K562 (cell line): ENCODE results near the gene PSMD1. TPM values are rescaled to one million over a fixed set of nuclear protein-coding genes. Genes with fewer than 3 reads are reported as not detected.

Experiments
- ATAC-seq: fragments of 200-7000 bp; cut with Tn5 transposase; 3 replicates; pipeline ENCODE4 v1.9.1; 2020; ENCODE audit warnings: moderate library complexity
- BruUV-seq: library from RNA; stranded (reverse); fragments of 400-500 nt; replicated peaks from 2 replicates; lab custom pipeline; 2021; lab: Mats Ljungman, UMichigan
- CTCF ChIA-PET: fragments of 300-600 bp; formaldehyde crosslinking; extraction: SDS; loops from one replicate; lab custom pipeline; 2021; ENCODE audit warnings: low intra/inter-chr PET ratio; lab: Yijun Ruan, JAX
- POLR2A ChIA-PET: fragments of 300-600, 350-650 bp; sonication (Branson Sonifier 250); formaldehyde crosslinking; extraction: SDS; loops from one replicate; lab custom pipeline; 2021; ENCODE audit warnings: antibody characterized with exemption, inconsistent platforms; lab: Yijun Ruan, JAX
- DNase-seq, 4 experiments: peaks; one replicate each; pipeline versions ENCODE4 v3.0.0 to v3.0.0-alpha.2; 2011 to 2018; ENCODE audit warnings: low spot score in 3 of 4, mixed read lengths in 3 of 4; ENCODE audit errors: extremely low read depth in 1 of 4
- FAIRE-seq: peaks from 2 replicates; lab custom pipeline; 2011; peaks lifted over from hg19 to GRCh38; lab: Jason Lieb, UNC
- H2AFZ ChIP-seq: 2 replicates; pipeline ENCODE4 v1.6.0; 2011; ENCODE audit warnings: low read depth, low read length, control low read depth, inconsistent platforms
- H3K27ac ChIP-seq: fragments of 200-600 bp; 3 replicates; pipeline ENCODE4 v1.8.0; 2011; ENCODE audit warnings: low read depth, mild to moderate bottlenecking, control low read depth, inconsistent platforms, low read length, moderate library complexity, mixed read lengths; ENCODE audit errors: extremely low read depth
- H3K27me3 ChIP-seq, 2 experiments: fragments of 300-600 bp in 1 of 2; 2 replicates in 1 of 2; 3 replicates in 1 of 2; pipeline versions ENCODE4 v1.6.0 to v1.8.0; 2011; ENCODE audit warnings: inconsistent platforms in 2 of 2, low read length in 2 of 2, mild to moderate bottlenecking in 1 of 2, mixed read lengths in 1 of 2, moderate library complexity in 1 of 2; ENCODE audit not compliant: control insufficient read depth in 2 of 2, insufficient read depth in 2 of 2
- H3K36me3 ChIP-seq: fragments of 300-600 bp; 3 replicates; pipeline ENCODE4 v1.8.0; 2011; ENCODE audit warnings: mild to moderate bottlenecking, low read length, inconsistent platforms; ENCODE audit not compliant: control insufficient read depth, insufficient read depth
- H3K4me1 ChIP-seq, 2 experiments: fragments of 200-600 bp in 1 of 2; replicated peaks in 1 of 2; 2 replicates in 1 of 2; 3 replicates in 1 of 2; pipeline versions ENCODE4 v1.5.1 to v1.8.0; 2011; ENCODE audit warnings: inconsistent platforms in 2 of 2, low read length in 2 of 2, mild to moderate bottlenecking in 1 of 2, mixed read lengths in 1 of 2, moderate library complexity in 1 of 2; ENCODE audit not compliant: control insufficient read depth in 2 of 2, insufficient read depth in 2 of 2
- H3K4me2 ChIP-seq: 2 replicates; pipeline ENCODE4 v1.6.1; 2011; ENCODE audit warnings: low read length, control low read depth, inconsistent platforms, mixed read lengths; ENCODE audit not compliant: insufficient read depth
- H3K4me3 ChIP-seq: fragments of 200-600 bp; sonication (generic), shearing (Covaris generic); 2 replicates; pipeline ENCODE4 v1.5.1; 2016; ENCODE audit warnings: control low read depth, inconsistent platforms
- H3K79me2 ChIP-seq: fragments of 200-600 bp; 3 replicates; pipeline ENCODE4 v1.8.0; 2011; ENCODE audit warnings: low read length, inconsistent platforms; ENCODE audit not compliant: control insufficient read depth, insufficient read depth
- H3K9ac ChIP-seq, 2 experiments: 2 replicates each; pipeline versions ENCODE4 v1.6.0 to v1.6.1; 2011; ENCODE audit warnings: low read depth in 2 of 2, low read length in 2 of 2, control low read depth in 1 of 2, inconsistent platforms in 1 of 2, mild to moderate bottlenecking in 1 of 2, mixed read lengths in 1 of 2; ENCODE audit not compliant: insufficient read depth in 1 of 2
- H3K9me1 ChIP-seq: one replicate; pipeline ENCODE4 v1.6.0; 2011; ENCODE audit warnings: inconsistent platforms, mild to moderate bottlenecking, low read length, moderate library complexity; ENCODE audit not compliant: control insufficient read depth, insufficient read depth
- H3K9me3 ChIP-seq: replicated peaks from 2 replicates; pipeline ENCODE4 v1.5.1; 2011; ENCODE audit warnings: low read depth, low read length, inconsistent platforms; ENCODE audit not compliant: control insufficient read depth, insufficient read depth
- H4K20me1 ChIP-seq: replicated peaks from 2 replicates; pipeline ENCODE4 v1.6.1; 2011; ENCODE audit warnings: low read length, inconsistent platforms, mixed read lengths; ENCODE audit not compliant: control insufficient read depth, insufficient read depth
- ADNP ChIP-seq: fragments of 200-800 bp; sonication (Bioruptor generic); IDR thresholded peaks from 2 replicates; pipeline ENCODE4 v1.6.1; 2016; ENCODE audit warnings: missing genetic modification characterization, missing compliant biosample characterization
- BRCA1 ChIP-seq, 2 experiments: fragments of 450-650 bp in 1 of 2; sonication (generic) in 1 of 2; formaldehyde crosslinking in 1 of 2; IDR thresholded peaks; 2 replicates each; pipeline versions ENCODE4 v1.5.0 to v1.6.1; 2017 to 2020; ENCODE audit warnings: mild to moderate bottlenecking in 1 of 2, missing genetic modification reagents in 1 of 2
- CSDE1 ChIP-seq, 2 experiments: fragments of 450-650 bp; IDR thresholded peaks; 2 replicates each; pipeline ENCODE4 v1.6.1; 2016; ENCODE audit warnings: mild to moderate bottlenecking in 1 of 2
- ESRRB ChIP-seq: fragments of 250-450 bp; sonication (Bioruptor Pico); IDR thresholded peaks from 2 replicates; pipeline ENCODE4 v1.5.0; 2020; ENCODE audit warnings: mild to moderate bottlenecking, moderate library complexity, borderline replicate concordance
- FOS ChIP-seq: IDR thresholded peaks from 3 replicates; pipeline ENCODE4 v1.6.1; 2011; ENCODE audit not compliant: insufficient read length; ENCODE audit errors: extremely low read depth
- MEF2A ChIP-seq: IDR thresholded peaks from 2 replicates; pipeline ENCODE4 v1.6.1; 2011; ENCODE audit warnings: low read depth, mild to moderate bottlenecking, low read length, moderate library complexity; ENCODE audit not compliant: control insufficient read depth
- RHOXF2B ChIP-seq: fragments of 250-450 bp; sonication (Bioruptor Pico); conservative IDR thresholded peaks from 2 replicates; pipeline ENCODE4 v1.5.1; 2021
- XRCC4 ChIP-seq: IDR thresholded peaks from one replicate; pipeline ENCODE4 v1.6.1; 2011; ENCODE audit not compliant: insufficient read depth, insufficient read length; ENCODE audit errors: extremely low read depth
- ZNF668 ChIP-seq: fragments of 250-450 bp; sonication (Bioruptor Pico); IDR thresholded peaks from 2 replicates; pipeline ENCODE4 v1.8.0; 2022; ENCODE audit warnings: mild to moderate bottlenecking, inconsistent platforms
- ZSCAN29 ChIP-seq: fragments of 450-650 bp; IDR thresholded peaks from 2 replicates; pipeline ENCODE4 v1.6.1; 2017
- WGBS: fragments of 100-300 bp; shearing (Covaris generic); methylation state at CpG from one replicate; pipeline ENCODE4 v1.1.6; 2016; ENCODE audit warnings: low coverage, mixed read lengths; ENCODE audit not compliant: insufficient coverage; ENCODE audit errors: missing lambda C conversion rate; 5-methylcytosine and 5-hydroxymethylcytosine counted together
- in situ Hi-C: fragments of 300-500 bp; cut with MboI; formaldehyde crosslinking; loops from 4 replicates; pipeline ENCODE4 v1.15.0; 2018; ENCODE audit warnings: inconsistent platforms, mixed read lengths
- intact Hi-C: fragments of 100-400 bp; cut with micrococcal nuclease; formaldehyde crosslinking; loops from 2 replicates; pipeline ENCODE4 v1.14.2; 2022
- polyA plus RNA-seq, 8 experiments: library from polyadenylated mRNA; depleted of rRNA in 4 of 8; stranded (reverse) in 5 of 8; unstranded in 3 of 8; fragments of >200 nt; fragmentation: Nextera tagmentation in 2 of 8; fragmentation: Illumina TruSeq in 1 of 8; extraction: Ambion mirVana in 2 of 8; extraction: Trizol in 1 of 8; gene quantifications; 2 replicates each; pipeline versions ENCODE4 v1.2.1 to v1.2.3, GENCODE V29; 2011 to 2014; ENCODE audit warnings: inconsistent platforms in 1 of 8, missing spikeins in 1 of 8
- total RNA-seq, 7 experiments: library from RNA; depleted of rRNA in 6 of 7; stranded (reverse); fragments of >200 nt in 6 of 7; fragmentation: Illumina TruSeq in 2 of 7; extraction: Trizol in 2 of 7; gene quantifications; 2 replicates each; pipeline versions ENCODE4 v1.2.1 to v1.2.3, GENCODE V29; 2011 to 2021; ENCODE audit warnings: low replicate concordance in 1 of 7
- TF ChIP-seq, protein P1 (sequence below): fragments of 250-450 bp; sonication (Bioruptor Pico); IDR thresholded peaks from 2 replicates; pipeline ENCODE4 v1.4.0; 2020; ENCODE audit warnings: borderline replicate concordance
- TF ChIP-seq, protein P2 (sequence below), 3 experiments: IDR thresholded peaks in 2 of 3; conservative IDR thresholded peaks in 1 of 3; 2 replicates each; pipeline ENCODE4 v1.5.1; 2011 to 2012; ENCODE audit warnings: low read length in 3 of 3, mild to moderate bottlenecking in 3 of 3, control low read depth in 2 of 3, improper control_type of control experiment in 1 of 3, inconsistent platforms in 1 of 3, low read depth in 1 of 3, mixed read lengths in 1 of 3, moderate library complexity in 1 of 3; ENCODE audit not compliant: insufficient read depth in 2 of 3
- TF ChIP-seq, protein P3 (sequence below): fragments of 250-450 bp; sonication (Bioruptor Pico); IDR thresholded peaks from 2 replicates; pipeline ENCODE4 v1.5.0; 2022; ENCODE audit warnings: mild to moderate bottlenecking
- TF ChIP-seq, protein P4 (sequence below): sonication (generic); formaldehyde crosslinking; IDR thresholded peaks from 2 replicates; pipeline ENCODE4 v1.8.0; 2022; ENCODE audit warnings: mild to moderate bottlenecking, missing genetic modification reagents

Gene PSMD1
- total and polyA plus RNA-seq, 9 of the 15 experiments (the other 6 are each of a cell fraction or from before 2014, with no cell fraction given): 100 to 257 (median 147) TPM

DNA sequence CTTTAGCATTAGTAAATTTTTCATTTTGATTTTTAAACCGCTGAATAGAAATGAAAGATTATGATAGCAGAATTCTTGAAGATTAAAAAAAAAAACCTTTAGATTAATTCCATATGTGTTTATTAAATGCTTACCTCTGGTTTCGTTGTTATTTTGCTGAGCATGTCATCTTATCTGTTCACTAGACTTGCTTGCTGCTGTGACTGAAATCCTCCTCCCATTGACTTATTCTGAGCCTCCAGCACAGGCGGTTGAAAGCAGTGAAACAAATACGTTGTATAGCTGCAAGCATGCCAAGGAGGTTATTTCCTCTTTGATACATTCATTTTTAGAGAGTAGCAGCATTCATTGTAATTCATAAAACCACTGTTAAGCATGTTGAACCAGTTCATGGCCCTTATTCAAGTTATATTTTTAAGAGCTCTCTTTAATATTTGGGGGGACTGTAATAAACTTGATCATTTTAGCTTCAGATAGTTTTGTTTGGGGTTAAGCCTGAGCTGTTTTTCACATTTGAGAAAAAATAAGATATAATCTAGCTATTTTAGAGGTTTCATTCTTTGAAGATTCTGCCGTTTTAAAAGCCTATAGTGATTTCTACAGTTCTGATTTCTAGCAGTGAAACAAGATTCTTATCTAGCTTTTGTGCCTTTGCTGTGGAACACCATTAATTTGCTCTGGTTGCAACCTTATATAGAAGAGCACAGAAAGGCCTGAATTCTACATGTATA is 68.3 kb downstream of the PSMD1 start, which contains the start of gene HTR2B (continued):
- TF ChIP-seq BRCA1 (IDR thresholded peaks at IDR 0.05) (no peak), BRCA1 (CRISPR knock-in tag; IDR thresholded peaks at IDR 0.05) (no peak), ESRRB (CRISPR knock-in tag) (no peak), MEF2A (no peak)
- TF ChIP-seq, protein P1, sequence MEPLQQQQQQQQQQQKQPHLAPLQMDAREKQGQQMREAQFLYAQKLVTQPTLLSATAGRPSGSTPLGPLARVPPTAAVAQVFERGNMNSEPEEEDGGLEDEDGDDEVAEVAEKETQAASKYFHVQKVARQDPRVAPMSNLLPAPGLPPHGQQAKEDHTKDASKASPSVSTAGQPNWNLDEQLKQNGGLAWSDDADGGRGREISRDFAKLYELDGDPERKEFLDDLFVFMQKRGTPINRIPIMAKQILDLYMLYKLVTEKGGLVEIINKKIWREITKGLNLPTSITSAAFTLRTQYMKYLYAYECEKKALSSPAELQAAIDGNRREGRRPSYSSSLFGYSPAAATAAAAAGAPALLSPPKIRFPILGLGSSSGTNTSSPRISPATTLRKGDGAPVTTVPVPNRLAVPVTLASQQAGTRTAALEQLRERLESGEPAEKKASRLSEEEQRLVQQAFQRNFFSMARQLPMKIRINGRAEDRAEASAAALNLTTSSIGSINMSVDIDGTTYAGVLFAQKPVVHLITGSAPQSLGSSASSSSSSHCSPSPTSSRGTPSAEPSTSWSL: no peak

DNA sequence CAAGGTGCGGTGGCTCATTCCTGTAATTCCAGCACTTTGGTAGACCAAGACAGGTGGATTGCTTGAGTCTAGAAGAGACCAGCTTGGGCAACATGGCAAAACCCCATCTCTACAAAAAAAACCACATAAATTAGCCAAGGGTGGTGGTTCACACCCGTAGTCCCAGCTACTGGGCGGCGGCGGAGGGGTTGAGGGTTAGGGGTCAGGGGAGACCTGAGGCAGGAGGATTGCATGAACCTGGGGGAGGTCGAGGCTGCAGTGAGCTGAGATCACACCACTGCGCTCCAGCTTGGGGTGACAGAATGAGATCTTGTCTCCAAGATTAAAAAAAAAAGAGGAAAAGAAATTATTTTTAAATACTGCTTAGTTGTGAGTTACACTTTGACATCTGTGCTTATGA is 69.5 kb downstream of the PSMD1 start:
- no TSS peak for BruUV-seq
- no peaks in the 10 kb centered on the region for H3K9me1 ChIP-seq
- H3K9ac ChIP-seq: no peak overlapping the region
- H3K4me1 ChIP-seq: no peaks in the 10 kb centered on the region
- no peak for ATAC-seq
- H3K79me2 ChIP-seq: peaks cover 3% of the 10 kb centered on the region; the same call in 2 of the 3 replicates
- H3K27ac ChIP-seq: no peak overlapping the region
- FAIRE-seq: no peak
- DNase-seq: no peak
- in situ Hi-C loops (no loop called here), intact Hi-C loops (no loop called here)
- POLR2A ChIA-PET: no interaction called here
- H3K27me3 ChIP-seq: no peaks in the 10 kb centered on the region
- H3K4me3 ChIP-seq: no peak overlapping the region
- CTCF ChIA-PET: no interaction called here
- H4K20me1 ChIP-seq: no peaks in the 10 kb centered on the region
- no peak overlapping the region for H2AFZ ChIP-seq
- no peaks in the 10 kb centered on the region for H3K36me3 ChIP-seq
- H3K9me3 ChIP-seq: no peaks in the 10 kb centered on the region
- 94% methylated on average over 3 of the region's 7 CpGs for WGBS
- H3K4me2 ChIP-seq: no peak overlapping the region
- TF ChIP-seq, protein P2, sequence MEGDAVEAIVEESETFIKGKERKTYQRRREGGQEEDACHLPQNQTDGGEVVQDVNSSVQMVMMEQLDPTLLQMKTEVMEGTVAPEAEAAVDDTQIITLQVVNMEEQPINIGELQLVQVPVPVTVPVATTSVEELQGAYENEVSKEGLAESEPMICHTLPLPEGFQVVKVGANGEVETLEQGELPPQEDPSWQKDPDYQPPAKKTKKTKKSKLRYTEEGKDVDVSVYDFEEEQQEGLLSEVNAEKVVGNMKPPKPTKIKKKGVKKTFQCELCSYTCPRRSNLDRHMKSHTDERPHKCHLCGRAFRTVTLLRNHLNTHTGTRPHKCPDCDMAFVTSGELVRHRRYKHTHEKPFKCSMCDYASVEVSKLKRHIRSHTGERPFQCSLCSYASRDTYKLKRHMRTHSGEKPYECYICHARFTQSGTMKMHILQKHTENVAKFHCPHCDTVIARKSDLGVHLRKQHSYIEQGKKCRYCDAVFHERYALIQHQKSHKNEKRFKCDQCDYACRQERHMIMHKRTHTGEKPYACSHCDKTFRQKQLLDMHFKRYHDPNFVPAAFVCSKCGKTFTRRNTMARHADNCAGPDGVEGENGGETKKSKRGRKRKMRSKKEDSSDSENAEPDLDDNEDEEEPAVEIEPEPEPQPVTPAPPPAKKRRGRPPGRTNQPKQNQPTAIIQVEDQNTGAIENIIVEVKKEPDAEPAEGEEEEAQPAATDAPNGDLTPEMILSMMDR (IDR thresholded peaks at IDR 0.05 in 2 of 3, conservative IDR thresholded peaks at IDR 0.05 in 1 of 3; ENCODE audit: insufficient read depth in 2 of 3, low read depth in 1 of 3, low read length in 3 of 3): no peak
- TF ChIP-seq ZNF668: no peak
- no peak for TF ChIP-seq XRCC4
- TF ChIP-seq FOS: no peak
- no peak for TF ChIP-seq RHOXF2B (CRISPR knock-in tag)
- TF ChIP-seq CSDE1 (IDR thresholded peaks at IDR 0.05): no peak
- TF ChIP-seq ZSCAN29: no peak
- TF ChIP-seq, protein P3, sequence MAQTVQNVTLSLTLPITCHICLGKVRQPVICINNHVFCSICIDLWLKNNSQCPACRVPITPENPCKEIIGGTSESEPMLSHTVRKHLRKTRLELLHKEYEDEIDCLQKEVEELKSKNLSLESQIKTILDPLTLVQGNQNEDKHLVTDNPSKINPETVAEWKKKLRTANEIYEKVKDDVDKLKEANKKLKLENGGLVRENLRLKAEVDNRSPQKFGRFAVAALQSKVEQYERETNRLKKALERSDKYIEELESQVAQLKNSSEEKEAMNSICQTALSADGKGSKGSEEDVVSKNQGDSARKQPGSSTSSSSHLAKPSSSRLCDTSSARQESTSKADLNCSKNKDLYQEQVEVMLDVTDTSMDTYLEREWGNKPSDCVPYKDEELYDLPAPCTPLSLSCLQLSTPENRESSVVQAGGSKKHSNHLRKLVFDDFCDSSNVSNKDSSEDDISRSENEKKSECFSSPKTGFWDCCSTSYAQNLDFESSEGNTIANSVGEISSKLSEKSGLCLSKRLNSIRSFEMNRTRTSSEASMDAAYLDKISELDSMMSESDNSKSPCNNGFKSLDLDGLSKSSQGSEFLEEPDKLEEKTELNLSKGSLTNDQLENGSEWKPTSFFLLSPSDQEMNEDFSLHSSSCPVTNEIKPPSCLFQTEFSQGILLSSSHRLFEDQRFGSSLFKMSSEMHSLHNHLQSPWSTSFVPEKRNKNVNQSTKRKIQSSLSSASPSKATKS (CRISPR knock-in tag): no peak
- no peak for TF ChIP-seq ADNP (tag)
- TF ChIP-seq, protein P4, sequence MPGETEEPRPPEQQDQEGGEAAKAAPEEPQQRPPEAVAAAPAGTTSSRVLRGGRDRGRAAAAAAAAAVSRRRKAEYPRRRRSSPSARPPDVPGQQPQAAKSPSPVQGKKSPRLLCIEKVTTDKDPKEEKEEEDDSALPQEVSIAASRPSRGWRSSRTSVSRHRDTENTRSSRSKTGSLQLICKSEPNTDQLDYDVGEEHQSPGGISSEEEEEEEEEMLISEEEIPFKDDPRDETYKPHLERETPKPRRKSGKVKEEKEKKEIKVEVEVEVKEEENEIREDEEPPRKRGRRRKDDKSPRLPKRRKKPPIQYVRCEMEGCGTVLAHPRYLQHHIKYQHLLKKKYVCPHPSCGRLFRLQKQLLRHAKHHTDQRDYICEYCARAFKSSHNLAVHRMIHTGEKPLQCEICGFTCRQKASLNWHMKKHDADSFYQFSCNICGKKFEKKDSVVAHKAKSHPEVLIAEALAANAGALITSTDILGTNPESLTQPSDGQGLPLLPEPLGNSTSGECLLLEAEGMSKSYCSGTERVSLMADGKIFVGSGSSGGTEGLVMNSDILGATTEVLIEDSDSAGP: no peak
